Liver (tissue), 9 donors: ENCODE data around the gene WWC1. TPM values are rescaled to one million over a fixed set of nuclear protein-coding genes. Genes with fewer than 3 reads are reported as not detected.

Experiments
- DNase-seq: peaks from one replicate; pipeline ENCODE4 v3.0.0-alpha.2; 2017; ENCODE audit warnings: low spot score
- H3K27ac ChIP-seq, 2 donors: one replicate each; pipeline ENCODE4 v1.7.0; 2013; ENCODE audit warnings: inconsistent platforms in 2 of 2, low read length in 2 of 2, control low read depth in 1 of 2, low read depth in 1 of 2, mild to moderate bottlenecking in 1 of 2
- H3K27me3 ChIP-seq, 4 donors: one replicate each; pipeline versions ENCODE4 v1.6.1 to v1.7.0; 2013; ENCODE audit warnings: low read length in 3 of 4, inconsistent platforms in 1 of 4, mild to moderate bottlenecking in 1 of 4, moderate library complexity in 1 of 4; ENCODE audit not compliant: control insufficient read depth in 4 of 4, insufficient read depth in 4 of 4
- H3K36me3 ChIP-seq, 4 donors: one replicate each; pipeline versions ENCODE4 v1.6.1 to v1.7.0; 2013; ENCODE audit warnings: low read length in 3 of 4, mild to moderate bottlenecking in 3 of 4, low read depth in 1 of 4, moderate library complexity in 1 of 4; ENCODE audit not compliant: control insufficient read depth in 4 of 4, insufficient read depth in 3 of 4
- H3K4me1 ChIP-seq, 4 donors: one replicate each; pipeline versions ENCODE4 v1.6.1 to v1.7.0; 2013; ENCODE audit warnings: low read length in 3 of 4, mild to moderate bottlenecking in 3 of 4, moderate library complexity in 1 of 4; ENCODE audit not compliant: control insufficient read depth in 4 of 4, insufficient read depth in 4 of 4
- H3K4me3 ChIP-seq, 3 donors: one replicate each; pipeline versions ENCODE4 v1.6.1 to v1.7.0; 2013; ENCODE audit warnings: low read length in 3 of 3, control low read depth in 1 of 3, low read depth in 1 of 3, mild to moderate bottlenecking in 1 of 3
- H3K9ac ChIP-seq, 2 donors: one replicate each; pipeline ENCODE4 v1.7.0; 2013; ENCODE audit warnings: low read length in 2 of 2, mild to moderate bottlenecking in 2 of 2, moderate library complexity in 2 of 2, control low read depth in 1 of 2, low read depth in 1 of 2
- H3K9me3 ChIP-seq, 4 donors: one replicate each; pipeline versions ENCODE4 v1.6.1 to v1.7.0; 2013; ENCODE audit warnings: low read length in 3 of 4; ENCODE audit not compliant: control insufficient read depth in 4 of 4
- ATF3 ChIP-seq: IDR thresholded peaks from 2 replicates; pipeline ENCODE4 v1.6.1; 2016; ENCODE audit warnings: antibody characterized with exemption
- CTCF ChIP-seq: fragments of 150-350 bp; IDR thresholded peaks from 2 replicates; pipeline ENCODE4 v1.5.1; 2017; ENCODE audit warnings: improper control_type of control experiment, low read depth, low read length; ENCODE audit not compliant: missing input control
- EGR1 ChIP-seq, 2 donors: IDR thresholded peaks; 2 replicates each; pipeline ENCODE4 v1.6.1; 2016 to 2018; ENCODE audit warnings: antibody characterized with exemption in 2 of 2, low read depth in 2 of 2
- FOXA2 ChIP-seq: IDR thresholded peaks from 2 replicates; pipeline ENCODE4 v1.6.1; 2016; ENCODE audit warnings: antibody characterized with exemption
- GABPA ChIP-seq, 2 donors: IDR thresholded peaks in 1 of 2; conservative IDR thresholded peaks in 1 of 2; 2 replicates each; pipeline ENCODE4 v1.6.1; 2016; ENCODE audit warnings: antibody characterized with exemption in 2 of 2, mild to moderate bottlenecking in 1 of 2, moderate library complexity in 1 of 2
- HNF4G ChIP-seq: IDR thresholded peaks from 2 replicates; pipeline ENCODE4 v1.6.1; 2016; ENCODE audit warnings: antibody characterized with exemption
- JUND ChIP-seq, 2 donors: IDR thresholded peaks; 2 replicates each; pipeline ENCODE4 v1.6.1; 2016; ENCODE audit warnings: antibody characterized with exemption in 2 of 2
- MAX ChIP-seq: IDR thresholded peaks from 2 replicates; pipeline ENCODE4 v1.6.1; 2016; ENCODE audit warnings: antibody characterized with exemption
- RAD21 ChIP-seq, 2 donors: IDR thresholded peaks; 2 replicates each; pipeline ENCODE4 v1.6.1; 2016; ENCODE audit warnings: antibody characterized with exemption in 2 of 2, mild to moderate bottlenecking in 2 of 2
- RXRA ChIP-seq, 2 donors: IDR thresholded peaks; 2 replicates each; pipeline ENCODE4 v1.6.1; 2017 to 2018; ENCODE audit warnings: antibody characterized with exemption in 2 of 2, mild to moderate bottlenecking in 1 of 2
- SP1 ChIP-seq: IDR thresholded peaks from 2 replicates; pipeline ENCODE4 v1.6.1; 2018; ENCODE audit warnings: antibody characterized with exemption, mild to moderate bottlenecking
- TAF1 ChIP-seq: conservative IDR thresholded peaks from 2 replicates; pipeline ENCODE4 v1.6.1; 2016; ENCODE audit warnings: antibody characterized with exemption, mild to moderate bottlenecking
- YY1 ChIP-seq: IDR thresholded peaks from 2 replicates; pipeline ENCODE4 v1.6.1; 2016; ENCODE audit warnings: antibody characterized with exemption, mild to moderate bottlenecking
- ZBTB33 ChIP-seq: IDR thresholded peaks from 2 replicates; pipeline ENCODE4 v1.6.1; 2016; ENCODE audit warnings: antibody characterized with exemption
- WGBS: extraction: QIAGEN DNeasy Blood & Tissue Kit; methylation state at CpG from one replicate; pipeline ENCODE4 v1.1.7; 2013; 5-methylcytosine and 5-hydroxymethylcytosine counted together
- polyA plus RNA-seq, 2 donors: library from polyadenylated mRNA; stranded (reverse) in 1 of 2; unstranded in 1 of 2; fragments of 200-250 nt in 1 of 2; fragments of >200 nt in 1 of 2; fragmentation: Nextera tagmentation in 1 of 2; extraction: Ambion mirVana in 1 of 2; gene quantifications; one replicate each; pipeline versions ENCODE4 v1.2.1 to v1.2.3, GENCODE V29; 2013 to 2015
- total RNA-seq, 2 donors: library from RNA; depleted of rRNA; stranded (reverse); fragments of >200 nt; gene quantifications; one replicate each; pipeline ENCODE4 v1.2.3, GENCODE V29; 2014
- donor health status: healthy.
- donor health status: healthy.
- donor health status: healthy.
- donor health status: healthy.
- donor health status: healthy.

Gene WWC1
- total and polyA plus RNA-seq, 4 donors: 5.9 to 25.1 (median 14.8) TPM

- H3K4me3 ChIP-seq: no peak overlapping the region
- H3K9me3 ChIP-seq: no peaks in the 10 kb centered on the region
- H3K9ac ChIP-seq: no peak overlapping the region
- no peaks in the 10 kb centered on the region for H3K27me3 ChIP-seq
- no peak for DNase-seq
- TF ChIP-seq CTCF (no peak), JUND (IDR thresholded peaks at IDR 0.05) (no peak), YY1 (no peak)
- H3K27ac ChIP-seq: peak overlapping the region; percentile 91 to 95
- WGBS: 89% methylated on average over 4 of the region's 4 CpGs
- no peaks in the 10 kb centered on the region for H3K36me3 ChIP-seq
- peaks cover 7 to 41% (median 28%) of the 10 kb centered on the region in 4 donors for H3K4me1 ChIP-seq
These were observed 26.8 kb downstream of the WWC1 start for GRCh38 chr5:168318240-168318639.

GRCh38 chr5:168319774-168320173 is 28.3 kb downstream of the WWC1 start:
- TF ChIP-seq GABPA (IDR thresholded peaks at IDR 0.05 in 1 of 2, conservative IDR thresholded peaks at IDR 0.05 in 1 of 2) (no peak), MAX (no peak), JUND (IDR thresholded peaks at IDR 0.05) (no peak), SP1 (no peak), RXRA (IDR thresholded peaks at IDR 0.05) (no peak), EGR1 (IDR thresholded peaks at IDR 0.05; ENCODE audit: low read depth in 2 of 2) (no peak), FOXA2 (no peak), HNF4G (no peak), ZBTB33 (no peak), ATF3 (no peak), RAD21 (IDR thresholded peaks at IDR 0.05) (no peak), TAF1 (no peak), YY1 (no peak), CTCF (no peak)
- no peaks in the 10 kb centered on the region for H3K36me3 ChIP-seq
- no peaks in the 10 kb centered on the region for H3K9me3 ChIP-seq
- H3K27me3 ChIP-seq: no peaks in the 10 kb centered on the region
- no peak overlapping the region for H3K27ac ChIP-seq
- no peak for DNase-seq
- no peak overlapping the region for H3K4me3 ChIP-seq
- peaks cover 8 to 31% (median 20%) of the 10 kb centered on the region in 4 donors for H3K4me1 ChIP-seq
- WGBS: 96% methylated on average over 3 of the region's 3 CpGs
- no peak overlapping the region for H3K9ac ChIP-seq
